ENCODE results near the gene SERPINB3.

DNA sequence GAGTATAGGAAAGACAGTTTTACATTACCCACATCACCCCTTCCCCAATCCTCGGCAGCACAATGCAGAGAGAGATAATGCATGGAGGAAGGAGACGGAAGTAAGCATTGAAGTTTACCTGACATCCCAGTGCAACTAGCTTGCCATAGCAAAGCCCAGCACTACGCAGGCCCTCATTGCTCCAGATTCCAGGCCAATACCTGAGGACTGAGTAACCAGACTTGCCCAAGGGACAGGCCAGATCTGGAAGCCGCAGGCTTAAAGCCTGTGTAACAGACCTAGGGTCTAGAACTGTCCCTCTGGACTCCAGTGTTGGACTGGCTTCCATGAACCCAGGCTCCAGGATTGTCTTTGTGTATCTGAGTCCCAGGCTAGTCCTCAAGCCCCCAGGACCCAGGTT, 35.3 kb downstream of the SERPINB3 start:
- TF ChIP-seq, protein P1, sequence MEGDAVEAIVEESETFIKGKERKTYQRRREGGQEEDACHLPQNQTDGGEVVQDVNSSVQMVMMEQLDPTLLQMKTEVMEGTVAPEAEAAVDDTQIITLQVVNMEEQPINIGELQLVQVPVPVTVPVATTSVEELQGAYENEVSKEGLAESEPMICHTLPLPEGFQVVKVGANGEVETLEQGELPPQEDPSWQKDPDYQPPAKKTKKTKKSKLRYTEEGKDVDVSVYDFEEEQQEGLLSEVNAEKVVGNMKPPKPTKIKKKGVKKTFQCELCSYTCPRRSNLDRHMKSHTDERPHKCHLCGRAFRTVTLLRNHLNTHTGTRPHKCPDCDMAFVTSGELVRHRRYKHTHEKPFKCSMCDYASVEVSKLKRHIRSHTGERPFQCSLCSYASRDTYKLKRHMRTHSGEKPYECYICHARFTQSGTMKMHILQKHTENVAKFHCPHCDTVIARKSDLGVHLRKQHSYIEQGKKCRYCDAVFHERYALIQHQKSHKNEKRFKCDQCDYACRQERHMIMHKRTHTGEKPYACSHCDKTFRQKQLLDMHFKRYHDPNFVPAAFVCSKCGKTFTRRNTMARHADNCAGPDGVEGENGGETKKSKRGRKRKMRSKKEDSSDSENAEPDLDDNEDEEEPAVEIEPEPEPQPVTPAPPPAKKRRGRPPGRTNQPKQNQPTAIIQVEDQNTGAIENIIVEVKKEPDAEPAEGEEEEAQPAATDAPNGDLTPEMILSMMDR (IDR thresholded peaks at IDR 0.05): no peak
- no peak for TF ChIP-seq EP300 (IDR thresholded peaks at IDR 0.05)

Data from ovary (tissue), 3 donors.